Limb (tissue), 2 donors: ENCODE measurements around the gene ANP32E.
"Not testable (repeated sequence)": the region's sequence is repeated elsewhere in the genome, so short reads cannot be mapped to it uniquely, and the experiment has no call there.

ENCODE experiments used
- DNase-seq, 2 donors: peaks; one replicate each; pipeline ENCODE4 v3.0.0-alpha.2; 2016; ENCODE audit errors: extremely low spot score in 2 of 2

The ANP32E gene

DNA sequence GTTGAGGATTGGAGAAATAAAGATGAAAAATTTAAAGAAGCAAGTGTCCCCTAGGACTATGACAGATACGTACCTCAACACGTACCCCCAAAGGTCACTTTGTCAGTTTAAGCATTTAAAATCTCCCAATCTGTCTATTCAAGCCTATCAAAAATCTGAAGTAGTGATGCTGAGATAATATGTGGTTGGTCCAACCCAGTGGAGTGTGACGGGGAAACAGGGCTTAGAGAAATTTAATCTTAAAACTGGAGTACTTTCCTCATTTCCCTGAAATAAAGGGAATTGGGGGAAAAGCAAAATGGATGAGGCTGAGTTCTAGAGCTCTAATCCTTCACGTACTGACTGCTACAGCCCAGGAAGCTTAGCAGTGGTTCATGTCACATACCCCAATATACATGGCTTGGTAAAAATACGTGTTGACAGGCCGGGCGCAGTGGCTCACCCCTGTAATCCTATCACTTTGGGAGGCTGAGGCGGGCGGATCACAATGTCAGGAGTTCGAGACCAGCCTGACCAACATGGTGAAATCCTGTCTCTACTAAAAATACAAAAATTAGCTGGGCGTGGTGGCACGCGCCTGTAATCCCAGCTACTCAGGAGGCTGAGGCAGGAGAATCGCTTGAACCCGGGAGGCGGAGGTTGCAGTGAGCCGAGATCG is 21.7 kb downstream of the ANP32E start:
- not testable (repeated sequence) for DNase-seq

DNA sequence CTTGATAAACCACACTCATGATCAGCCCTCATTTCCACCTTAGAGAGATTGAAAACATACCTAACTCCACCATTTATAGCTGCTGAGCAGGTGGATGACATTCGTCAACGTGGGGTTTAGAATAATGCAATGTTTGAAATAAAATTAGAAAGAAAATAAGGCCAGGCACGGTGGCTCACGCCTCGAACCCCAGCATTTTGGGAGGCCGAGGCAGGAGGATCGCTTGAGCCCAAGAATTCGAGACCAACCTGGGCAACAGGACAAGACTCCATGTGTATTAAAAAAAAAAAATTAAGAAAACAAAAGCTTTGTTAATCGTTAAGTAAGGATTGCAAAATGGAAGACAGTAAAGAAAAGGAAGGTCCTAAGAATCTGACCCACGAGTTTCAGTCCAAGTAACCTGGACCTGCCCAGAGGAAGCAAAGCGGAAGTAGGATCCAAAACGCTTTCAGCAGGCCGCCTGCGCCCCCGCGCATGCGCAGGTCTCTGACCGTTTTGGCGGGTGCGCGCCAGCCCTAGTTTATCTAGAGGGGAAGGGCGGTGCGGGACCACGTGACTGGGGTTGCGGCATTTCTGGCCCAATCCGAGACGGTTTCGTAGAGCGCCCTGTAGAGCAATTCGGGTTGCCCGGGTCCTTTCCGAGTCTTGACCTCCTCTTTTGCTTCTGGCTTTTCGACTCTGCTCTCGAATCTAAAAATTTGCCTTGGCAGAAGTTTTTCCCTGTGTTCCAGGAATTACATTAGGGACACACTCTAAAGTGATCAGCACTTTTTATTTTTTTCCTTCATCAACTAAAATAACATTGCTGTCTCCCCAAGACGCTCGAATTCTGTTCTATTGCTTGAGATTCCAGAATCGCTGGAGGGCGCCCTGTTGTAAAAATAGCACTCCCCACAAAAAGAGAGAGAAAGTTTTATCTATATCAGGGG is 22.5 kb downstream of the ANP32E start:
- DNase-seq: peak; percentile 94 to 96

DNA sequence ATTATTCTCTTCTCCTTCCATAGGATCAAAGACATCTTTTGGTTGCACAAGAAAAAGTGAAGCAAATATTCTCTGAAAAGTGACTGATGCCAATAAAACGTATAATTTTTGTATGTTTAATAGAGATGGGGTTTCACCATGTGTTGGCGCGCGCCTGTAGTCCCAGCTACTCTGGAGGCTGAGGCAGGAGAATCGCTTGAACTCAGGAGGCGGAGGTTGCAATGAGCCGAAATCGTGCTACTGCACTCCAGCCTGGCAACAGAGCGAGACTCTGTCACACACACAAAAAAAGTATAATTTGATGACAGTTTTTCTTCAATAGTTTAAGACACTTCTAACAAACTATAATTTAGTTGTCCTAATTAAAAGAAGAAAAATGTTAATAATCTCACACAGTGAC is 23.8 kb downstream of the ANP32E start:
- DNase-seq: no peak

DNA sequence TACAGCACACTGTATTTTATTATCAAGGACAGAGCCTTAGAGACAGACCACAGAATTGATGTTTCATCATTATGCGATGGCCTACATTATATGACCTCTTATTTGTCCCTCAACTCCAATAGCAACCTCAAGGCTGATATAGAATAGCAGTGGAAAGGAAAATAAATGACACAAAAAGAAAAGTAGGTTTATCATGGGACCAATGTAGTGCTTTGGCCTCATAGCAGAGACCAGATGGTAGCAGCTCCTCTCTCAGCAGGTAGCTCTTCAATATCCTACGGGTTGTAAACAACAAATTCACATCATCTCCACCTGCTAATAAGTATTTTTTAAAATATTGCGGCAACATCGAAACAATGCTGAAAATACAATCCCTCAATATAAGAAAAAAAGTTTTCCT is 25.2 kb downstream of the ANP32E start:
- DNase-seq: no peak

DNA sequence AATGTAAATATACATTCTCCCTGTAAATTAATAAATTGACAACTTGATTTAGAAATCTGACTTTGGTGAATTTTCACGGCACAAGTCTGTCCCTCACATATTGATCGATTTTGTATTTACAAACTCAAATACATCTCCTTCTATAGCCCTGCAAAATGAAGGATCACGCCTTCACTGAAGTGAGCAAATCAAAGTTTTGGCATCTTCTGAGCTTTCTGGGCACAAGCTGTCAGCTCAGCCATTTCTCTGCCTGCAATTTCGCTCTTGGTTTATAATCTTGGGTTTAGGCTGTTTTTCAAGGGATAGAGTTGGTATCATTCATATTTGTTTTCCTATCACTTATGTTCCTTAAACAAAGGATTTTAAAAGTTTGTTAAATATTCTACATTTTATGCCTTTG is 25.8 kb downstream of the ANP32E start:
- no peak for DNase-seq

DNA sequence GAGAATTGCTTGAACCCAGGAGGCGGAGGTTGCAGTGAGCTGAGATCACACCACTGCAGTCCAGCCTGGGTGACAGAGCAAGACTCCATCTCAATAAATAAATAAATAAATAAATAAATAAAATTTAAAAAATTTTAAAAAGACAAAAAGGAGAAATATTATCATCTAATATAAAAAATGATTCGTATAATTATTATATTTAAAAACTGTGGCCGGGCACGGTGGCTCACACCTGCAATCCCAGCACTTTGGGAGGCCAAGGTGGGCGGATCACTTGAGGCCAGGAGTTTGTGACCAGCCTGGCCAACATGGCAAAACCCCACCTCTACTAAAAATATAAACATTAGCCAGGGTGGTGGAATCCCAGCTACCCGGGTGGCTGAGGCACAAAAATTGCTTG is 27.5 kb downstream of the ANP32E start:
- DNase-seq: not testable (repeated sequence)

DNA sequence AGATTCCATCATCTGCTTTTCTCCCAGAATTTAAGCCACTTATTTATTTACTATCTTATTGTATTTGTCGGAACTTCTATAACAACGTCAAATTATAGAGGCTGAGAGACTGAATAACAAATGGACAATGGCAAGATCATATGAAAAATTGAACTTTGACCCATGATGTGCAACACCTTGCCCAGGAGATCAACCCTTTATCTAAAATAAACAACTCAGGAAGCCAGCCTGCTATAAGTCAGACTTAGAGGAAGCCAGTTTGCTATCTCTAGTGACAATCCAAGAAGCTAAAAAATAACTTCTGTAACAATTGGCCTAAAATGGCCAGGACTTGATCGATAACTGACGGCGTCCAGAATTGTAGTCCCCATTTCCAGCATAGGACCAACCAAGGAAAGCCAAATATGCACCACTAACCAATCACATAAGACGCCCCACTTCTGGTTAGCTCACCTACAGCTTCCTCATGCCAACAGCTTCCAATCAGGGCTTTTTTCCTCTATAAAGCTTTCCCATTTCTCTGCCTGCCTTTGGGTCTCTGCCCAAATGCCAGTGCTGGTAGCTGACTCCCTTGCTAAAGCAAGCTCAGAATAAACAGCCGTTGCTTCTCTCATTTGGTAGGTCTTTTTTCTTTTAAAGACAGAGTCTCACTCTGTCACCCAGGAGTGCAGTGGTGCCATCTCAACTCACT is 28.5 kb downstream of the ANP32E start:
- no peak for DNase-seq

DNA sequence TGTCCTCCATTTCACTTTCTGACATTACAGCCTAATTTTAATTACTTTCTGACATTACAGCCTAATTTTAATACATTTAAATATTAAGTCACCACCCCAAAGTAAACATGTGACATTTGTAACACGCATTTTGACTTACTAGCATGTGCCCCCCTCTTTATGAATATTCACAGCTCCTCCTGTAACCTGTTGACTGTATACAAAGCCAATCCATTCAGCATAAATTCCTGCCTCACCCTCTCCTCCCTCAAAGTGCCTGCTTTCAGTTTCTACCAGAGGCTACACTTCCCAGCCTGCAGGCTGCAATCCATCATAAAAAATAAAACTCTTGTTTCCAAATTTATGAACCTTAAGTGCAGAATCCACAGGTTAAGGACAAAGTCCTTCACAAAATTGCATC is 39.5 kb downstream of the ANP32E start:
- no peak for DNase-seq

DNA sequence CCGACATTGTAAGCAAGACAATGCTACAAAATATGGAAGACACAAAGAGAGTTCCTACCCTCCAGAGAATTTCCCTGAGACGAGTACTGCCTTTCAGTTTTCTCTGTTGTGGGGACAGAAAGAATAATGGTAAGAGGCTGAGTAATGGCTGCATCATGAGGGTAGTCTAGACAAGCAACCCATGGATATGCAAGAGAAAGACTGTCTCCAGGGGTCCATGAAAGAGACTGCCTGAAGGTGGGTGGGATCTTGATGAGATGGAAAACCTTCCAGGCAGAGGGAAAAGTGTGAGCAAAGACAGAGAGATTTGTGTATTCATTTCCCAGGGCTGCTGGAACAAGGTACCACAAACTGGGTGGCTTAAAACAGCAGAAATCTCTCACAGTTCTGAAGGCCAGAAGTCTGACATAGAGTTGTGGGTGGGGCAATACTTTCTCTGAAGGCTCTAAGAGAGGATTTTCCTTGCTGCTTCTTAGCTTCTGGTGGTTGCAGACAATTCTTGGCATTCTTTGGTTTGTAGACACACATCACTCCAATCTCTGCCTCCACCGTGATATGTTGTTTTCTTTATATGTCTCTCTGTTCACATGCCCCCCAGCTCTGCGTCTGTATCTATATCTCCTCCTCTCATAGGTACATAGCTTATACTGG is 41.4 kb downstream of the ANP32E start:
- no peak for DNase-seq

DNA sequence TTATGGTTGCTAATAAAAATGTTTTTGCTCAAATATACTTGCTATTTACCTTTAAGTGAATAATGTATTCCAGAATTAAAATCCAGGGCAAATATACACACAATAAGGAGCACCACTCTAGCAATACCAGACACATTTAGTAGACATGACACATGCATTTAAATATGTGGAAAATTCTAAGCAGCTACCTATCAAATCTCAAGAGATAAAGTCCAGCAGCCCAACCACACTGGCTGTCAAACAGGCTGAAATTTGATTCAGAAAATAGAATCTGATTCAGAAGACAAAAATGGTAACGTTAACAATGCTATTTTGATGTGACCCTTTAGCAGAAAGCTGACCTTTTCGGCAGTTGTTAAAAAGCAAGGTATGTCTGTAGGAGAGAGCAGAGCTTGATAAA is 43.9 kb downstream of the ANP32E start:
- DNase-seq: no peak

DNA sequence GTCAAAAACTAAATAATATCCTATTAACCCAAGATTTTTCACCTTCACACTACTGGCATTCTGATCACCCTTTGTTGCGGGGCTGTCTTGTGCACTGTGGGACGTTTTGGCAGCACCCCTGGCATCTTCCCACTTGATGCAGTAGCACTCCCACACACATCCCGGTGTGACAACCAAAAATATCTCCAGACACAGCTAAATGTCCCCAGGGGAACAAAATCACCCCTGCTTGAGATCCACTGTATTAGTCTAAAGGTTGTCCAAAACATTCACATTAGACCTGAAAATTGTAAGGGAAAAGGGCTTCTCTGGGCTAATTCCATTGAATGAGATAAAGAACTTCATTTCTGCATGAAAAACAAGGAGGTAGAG is 48.4 kb downstream of the ANP32E start:
- DNase-seq: no peak

DNA sequence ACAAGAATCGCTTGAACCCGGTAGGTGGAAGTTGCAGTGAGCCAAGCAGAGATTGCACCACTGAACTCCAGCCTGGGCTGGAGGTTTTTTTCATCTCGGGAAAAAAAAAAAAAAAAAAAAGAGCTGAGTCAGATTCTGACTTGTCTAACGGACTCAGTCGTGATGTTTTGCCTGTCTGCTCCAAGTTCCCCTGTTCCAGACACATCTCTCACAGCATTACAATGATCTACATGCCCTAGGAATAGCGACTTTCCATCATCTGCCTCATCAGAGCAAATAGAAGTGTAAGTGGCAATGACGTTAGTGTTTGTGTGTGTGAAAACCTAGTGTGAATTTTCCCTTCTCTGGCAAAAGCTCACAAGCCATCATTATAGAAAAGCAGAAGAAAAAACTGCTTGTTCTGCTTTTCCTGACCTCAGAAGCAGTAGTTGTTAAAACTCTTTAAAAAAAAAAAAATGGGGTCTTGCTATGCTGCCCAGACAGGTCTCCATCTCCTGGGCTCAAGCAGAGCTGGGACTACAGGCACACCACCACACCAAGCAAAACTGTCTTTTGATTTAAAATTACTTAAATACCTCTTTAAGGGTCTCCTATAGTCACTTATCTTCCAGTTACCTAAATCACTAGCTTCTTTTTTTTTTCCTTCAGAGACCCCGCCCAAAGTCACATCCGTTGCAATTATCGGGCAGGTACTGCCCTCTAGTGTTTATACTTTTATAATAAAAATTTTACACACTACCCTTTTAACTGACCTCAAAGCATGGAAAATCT is 48.9 kb downstream of the ANP32E start:
- peak in 1 of 2 donors; percentile 62 for DNase-seq

DNA sequence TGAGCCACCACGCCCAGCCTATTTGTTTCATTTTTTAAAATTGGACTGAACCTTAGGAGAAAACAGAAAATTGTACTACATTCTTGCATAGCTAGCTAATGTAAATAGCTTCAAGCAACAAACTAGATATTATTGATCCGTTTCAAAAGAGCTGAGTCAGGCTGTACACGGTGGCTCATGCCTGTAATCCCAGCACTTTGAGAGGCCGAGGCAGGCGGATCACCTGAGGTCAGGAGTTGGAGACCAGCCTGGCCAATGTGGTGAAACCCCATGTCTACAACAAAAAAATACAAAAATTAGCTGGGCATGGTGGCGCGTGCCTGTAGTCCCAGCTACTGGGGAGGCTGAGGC is 49.5 kb downstream of the ANP32E start:
- not testable (repeated sequence) for DNase-seq

DNA sequence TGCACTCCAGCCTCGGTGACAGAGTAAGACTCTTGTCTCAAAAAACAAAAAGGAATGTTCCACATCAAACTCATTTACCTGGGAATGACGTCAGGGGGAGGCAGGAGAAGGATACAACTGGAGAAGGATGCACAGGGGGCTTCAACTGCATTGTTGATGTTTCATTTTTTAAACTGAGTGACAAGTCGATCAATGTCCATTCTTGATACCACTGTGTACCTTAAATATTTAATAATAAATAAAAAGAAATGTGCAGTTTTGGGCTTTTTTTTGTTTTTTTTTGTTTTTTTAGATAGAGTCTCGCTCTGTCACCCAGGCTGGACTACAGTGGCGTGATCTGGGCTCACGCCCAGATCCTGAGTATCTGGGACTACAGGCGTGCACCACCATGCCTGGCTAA is 50.4 kb downstream of the ANP32E start:
- DNase-seq: no peak

DNA sequence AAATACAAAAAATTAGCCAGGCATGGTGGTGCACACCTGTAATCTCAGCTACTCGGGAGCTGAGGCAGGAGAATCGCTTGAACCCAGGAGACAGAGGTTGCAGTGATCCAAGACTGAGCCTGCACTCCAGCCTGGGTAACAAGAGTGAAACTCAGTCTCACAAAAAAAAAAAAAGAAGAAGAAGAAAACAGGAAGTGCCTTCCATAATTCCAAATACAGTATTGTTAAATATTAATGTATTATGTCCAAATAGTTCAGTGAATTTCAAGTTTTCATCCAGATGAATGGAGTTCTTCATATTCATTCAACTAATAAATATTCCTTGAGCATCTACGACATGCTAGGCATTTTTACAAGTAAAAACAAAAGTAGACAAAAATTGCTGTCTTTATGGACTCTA is 52.9 kb downstream of the ANP32E start:
- DNase-seq: no peak

DNA sequence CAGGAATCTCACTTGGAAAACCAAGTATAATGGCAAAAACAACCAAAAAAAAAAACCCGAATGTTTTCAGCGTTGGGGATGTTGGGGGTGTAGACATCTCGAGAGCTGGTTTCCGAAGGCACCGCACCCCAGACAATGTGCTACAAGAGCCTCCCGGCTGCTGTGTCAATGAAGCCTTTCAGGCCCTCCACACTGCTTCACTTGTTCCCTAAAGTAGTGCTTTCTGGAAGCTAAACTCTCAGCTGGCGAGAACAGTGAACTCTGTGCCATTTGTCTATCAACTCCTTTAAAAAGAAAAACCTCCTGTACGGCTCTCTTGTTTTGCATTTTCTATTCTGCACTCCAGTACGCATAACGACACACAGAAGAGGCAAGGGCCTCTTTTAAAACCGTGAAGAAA is 53.7 kb downstream of the ANP32E start:
- DNase-seq: no peak

DNA sequence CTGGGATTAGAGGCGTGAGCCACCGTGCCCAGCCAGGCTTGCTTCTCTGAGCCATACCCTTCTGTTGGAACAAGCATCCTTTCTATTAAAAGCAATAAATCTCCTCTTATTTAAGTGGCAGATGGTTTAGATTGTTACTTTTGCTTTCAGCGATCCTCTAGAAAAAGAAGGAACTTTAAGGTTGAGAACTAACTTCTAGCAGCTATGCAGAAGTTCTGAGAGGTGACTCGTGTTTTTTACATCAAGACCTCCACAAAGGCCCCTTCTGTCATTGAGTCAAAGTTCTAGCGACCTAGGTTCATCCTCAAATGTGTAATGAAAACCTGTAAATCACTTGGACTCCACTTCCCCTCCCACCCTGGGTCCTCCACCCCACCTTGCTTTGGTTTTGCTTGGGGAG is 55.4 kb downstream of the ANP32E start:
- no peak for DNase-seq

DNA sequence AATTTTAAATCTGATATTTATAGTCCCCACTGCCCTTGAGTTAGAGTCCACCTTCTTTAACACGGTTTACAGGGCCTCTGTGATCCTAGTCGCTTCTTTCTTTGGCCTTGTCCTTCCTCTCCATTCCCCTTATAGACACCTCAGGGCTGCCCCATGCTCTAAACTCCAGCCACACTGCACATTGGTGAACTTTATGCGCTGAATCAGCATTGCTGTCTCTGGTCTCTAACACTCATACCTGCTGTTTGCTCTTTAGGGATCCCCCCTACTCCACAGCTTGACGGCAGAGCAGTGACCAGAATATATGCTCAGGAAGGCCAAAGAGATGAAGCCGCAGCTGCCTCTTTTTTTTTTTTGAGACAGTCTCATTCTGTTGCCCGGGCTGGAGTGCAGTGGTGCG is 56.0 kb downstream of the ANP32E start:
- no peak for DNase-seq

DNA sequence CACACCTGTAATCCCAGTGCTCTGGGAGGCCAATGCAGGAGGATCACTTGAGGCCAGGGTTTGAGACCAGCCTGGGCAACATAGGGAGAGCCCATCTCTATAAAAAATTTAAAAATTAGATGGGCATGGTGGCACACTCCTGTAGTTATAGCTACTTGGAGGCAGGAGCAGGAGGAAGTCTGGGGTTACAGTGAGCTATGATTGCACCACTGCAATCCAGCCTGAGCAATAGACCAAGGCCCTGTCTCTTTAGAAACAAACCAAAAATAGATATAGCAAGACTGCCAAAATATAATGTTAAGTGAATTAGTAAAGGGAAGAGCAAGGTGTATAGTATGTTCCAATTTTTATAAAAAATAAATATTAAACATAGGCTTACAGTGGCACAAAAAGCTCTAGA is 57.4 kb downstream of the ANP32E start:
- DNase-seq: no peak

DNA sequence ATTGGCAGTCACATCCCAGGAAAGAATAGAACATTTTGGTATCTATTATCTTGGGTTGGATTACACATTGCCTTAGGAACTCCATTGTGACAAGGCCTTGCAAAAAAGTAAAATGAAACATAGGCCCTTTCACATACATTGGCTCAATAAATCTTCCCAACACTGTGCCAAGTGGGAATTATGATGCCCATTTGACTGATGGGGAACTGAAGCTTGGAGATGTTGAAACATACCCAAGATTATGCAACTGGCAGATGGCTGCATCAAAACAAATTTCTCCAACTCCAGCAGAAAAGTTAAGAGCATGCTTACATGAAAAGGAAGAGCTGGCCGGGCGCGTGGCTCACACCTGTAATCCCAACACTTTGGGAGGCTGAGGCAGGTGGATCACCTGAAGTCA is 59.3 kb downstream of the ANP32E start:
- DNase-seq: no peak

DNA sequence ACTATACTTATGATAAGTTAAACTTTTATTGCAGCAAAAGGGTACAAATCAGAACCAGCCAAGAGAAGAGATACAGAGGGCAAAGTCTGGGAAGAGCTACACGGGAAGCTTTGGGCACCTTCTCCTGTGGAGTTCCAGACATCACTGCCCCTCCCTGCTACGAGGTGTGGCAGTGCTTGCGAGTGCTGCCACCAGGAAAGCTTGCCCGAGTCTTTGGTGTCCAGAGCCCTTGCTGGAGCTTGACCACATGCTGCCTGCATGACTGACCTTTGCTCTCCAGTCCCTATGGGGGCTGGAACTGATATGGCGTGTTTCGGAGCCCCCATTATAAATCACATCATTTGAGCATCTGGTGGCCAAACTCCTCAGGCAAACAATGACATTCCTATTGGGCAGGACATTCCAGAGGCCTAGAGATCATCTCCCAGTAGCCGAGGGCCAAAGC is 62.7 kb downstream of the ANP32E start:
- DNase-seq: no peak
